ENCODE data around the gene STAB1.
A peak's percentile ranks its signal among the peaks of the same experiment; 100 is the strongest.

STAB1 gene

DNA sequence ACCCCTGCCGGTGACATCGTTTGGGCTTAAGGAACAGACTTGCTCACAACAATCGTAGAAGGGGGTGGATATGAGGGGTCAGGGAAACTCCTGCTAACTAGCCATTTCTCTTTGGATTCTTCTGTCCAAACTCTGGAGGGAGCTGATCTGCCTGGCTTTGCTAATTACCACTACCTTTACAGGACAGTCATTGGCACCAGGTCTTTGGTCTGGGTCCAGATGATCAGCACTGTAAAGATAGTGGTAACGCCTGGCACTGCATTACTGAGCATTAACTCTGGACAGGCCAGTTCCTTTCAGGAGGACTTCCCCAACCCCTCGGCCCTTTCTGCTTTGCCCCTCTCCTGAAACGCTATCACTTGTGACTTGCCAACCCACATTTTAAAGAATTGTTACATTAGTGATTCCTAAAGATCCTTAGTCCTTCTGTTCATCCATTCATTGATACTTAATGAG lies 42.1 kb downstream of the STAB1 start:
- TF ChIP-seq ZC3H10 (CRISPR knock-in tag; IDR thresholded peaks at IDR 0.05) (no peak), ZNF565 (CRISPR knock-in tag; conservative IDR thresholded peaks at IDR 0.05; ENCODE audit: low read depth) (no peak), SNAI2 (CRISPR knock-in tag; IDR thresholded peaks at IDR 0.05) (no peak), CSDC2 (CRISPR knock-in tag; IDR thresholded peaks at IDR 0.05) (no peak), ARNTL (CRISPR knock-in tag; IDR thresholded peaks at IDR 0.05; ENCODE audit: borderline replicate concordance, low read depth) (no peak)
- TF ChIP-seq, protein P1, sequence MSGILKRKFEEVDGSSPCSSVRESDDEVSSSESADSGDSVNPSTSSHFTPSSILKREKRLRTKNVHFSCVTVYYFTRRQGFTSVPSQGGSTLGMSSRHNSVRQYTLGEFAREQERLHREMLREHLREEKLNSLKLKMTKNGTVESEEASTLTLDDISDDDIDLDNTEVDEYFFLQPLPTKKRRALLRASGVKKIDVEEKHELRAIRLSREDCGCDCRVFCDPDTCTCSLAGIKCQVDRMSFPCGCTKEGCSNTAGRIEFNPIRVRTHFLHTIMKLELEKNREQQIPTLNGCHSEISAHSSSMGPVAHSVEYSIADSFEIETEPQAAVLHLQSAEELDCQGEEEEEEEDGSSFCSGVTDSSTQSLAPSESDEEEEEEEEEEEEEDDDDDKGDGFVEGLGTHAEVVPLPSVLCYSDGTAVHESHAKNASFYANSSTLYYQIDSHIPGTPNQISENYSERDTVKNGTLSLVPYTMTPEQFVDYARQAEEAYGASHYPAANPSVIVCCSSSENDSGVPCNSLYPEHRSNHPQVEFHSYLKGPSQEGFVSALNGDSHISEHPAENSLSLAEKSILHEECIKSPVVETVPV (CRISPR knock-in tag; IDR thresholded peaks at IDR 0.05), result no peak
- TF ChIP-seq, protein P2, sequence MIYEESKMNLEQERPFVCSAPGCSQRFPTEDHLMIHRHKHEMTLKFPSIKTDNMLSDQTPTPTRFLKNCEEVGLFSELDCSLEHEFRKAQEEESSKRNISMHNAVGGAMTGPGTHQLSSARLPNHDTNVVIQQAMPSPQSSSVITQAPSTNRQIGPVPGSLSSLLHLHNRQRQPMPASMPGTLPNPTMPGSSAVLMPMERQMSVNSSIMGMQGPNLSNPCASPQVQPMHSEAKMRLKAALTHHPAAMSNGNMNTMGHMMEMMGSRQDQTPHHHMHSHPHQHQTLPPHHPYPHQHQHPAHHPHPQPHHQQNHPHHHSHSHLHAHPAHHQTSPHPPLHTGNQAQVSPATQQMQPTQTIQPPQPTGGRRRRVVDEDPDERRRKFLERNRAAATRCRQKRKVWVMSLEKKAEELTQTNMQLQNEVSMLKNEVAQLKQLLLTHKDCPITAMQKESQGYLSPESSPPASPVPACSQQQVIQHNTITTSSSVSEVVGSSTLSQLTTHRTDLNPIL (CRISPR knock-in tag; IDR thresholded peaks at IDR 0.05; ENCODE audit: low read depth), result no peak
- ATAC-seq, result peak; percentile 1; the same call in 2 of the 3 replicates

- no peak for ATAC-seq
Measured at GRCh38 chr3:52537726-52538421, 42.7 kb downstream of the STAB1 start.

DNA sequence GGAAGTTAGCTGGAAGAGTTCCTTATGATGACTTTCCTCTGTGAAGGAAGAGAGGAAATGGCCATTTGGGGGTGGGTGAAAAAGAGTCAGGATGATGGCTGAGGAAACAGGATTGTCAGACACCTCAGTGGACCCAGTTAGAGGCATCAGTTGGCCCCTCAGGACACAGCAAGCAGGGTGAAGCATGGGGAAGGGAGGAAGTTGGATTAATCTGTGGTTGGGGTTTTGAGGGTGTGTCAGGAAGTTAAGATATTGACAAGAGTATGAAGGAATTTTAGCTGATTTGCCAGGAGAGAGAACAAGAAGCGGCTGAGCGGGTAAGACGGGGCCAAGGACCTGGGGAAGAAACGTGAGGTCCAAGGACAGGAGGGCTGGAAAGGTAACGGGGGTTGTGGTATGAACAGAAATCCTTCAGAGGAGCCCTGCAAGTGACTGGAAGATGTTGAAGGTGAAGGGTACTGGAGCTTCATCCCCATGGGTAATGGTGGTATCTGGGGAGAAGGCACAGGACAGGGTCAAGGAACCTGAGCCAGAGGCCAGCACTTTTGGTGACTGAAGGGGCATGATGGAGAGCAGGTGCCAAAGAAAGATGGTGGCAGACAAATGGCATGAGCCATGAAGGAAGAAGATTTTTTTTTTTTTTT lies 44.0 kb downstream of the STAB1 start:
- TF ChIP-seq BACH2 (CRISPR knock-in tag; IDR thresholded peaks at IDR 0.05; ENCODE audit: borderline replicate concordance) (no peak), ZFP3 (CRISPR knock-in tag; IDR thresholded peaks at IDR 0.05) (no peak)
- ATAC-seq, result no peak

More at GRCh38 chr3:52537726-52538421, 42.7 kb downstream of the STAB1 start:
- TF ChIP-seq TSHZ2 (CRISPR knock-in tag; IDR thresholded peaks at IDR 0.05) (no peak), ZC3H10 (CRISPR knock-in tag; IDR thresholded peaks at IDR 0.05) (no peak), ZNF565 (CRISPR knock-in tag; conservative IDR thresholded peaks at IDR 0.05; ENCODE audit: low read depth) (no peak), ARNTL (CRISPR knock-in tag; IDR thresholded peaks at IDR 0.05; ENCODE audit: borderline replicate concordance, low read depth) (no peak), ISL1 (CRISPR knock-in tag; IDR thresholded peaks at IDR 0.05) (no peak), TCF4 (CRISPR knock-in tag; IDR thresholded peaks at IDR 0.05; ENCODE audit: borderline replicate concordance) (no peak), GLIS3 (CRISPR knock-in tag; IDR thresholded peaks at IDR 0.05) (no peak), ESRRG (CRISPR knock-in tag; IDR thresholded peaks at IDR 0.05) (no peak), OSR1 (CRISPR knock-in tag; IDR thresholded peaks at IDR 0.05) (no peak), RARB (CRISPR knock-in tag; IDR thresholded peaks at IDR 0.05) (no peak), TOX (CRISPR knock-in tag; IDR thresholded peaks at IDR 0.05; ENCODE audit: borderline replicate concordance) (no peak), ZFP3 (CRISPR knock-in tag; IDR thresholded peaks at IDR 0.05) (no peak)
- TF ChIP-seq, protein P3, sequence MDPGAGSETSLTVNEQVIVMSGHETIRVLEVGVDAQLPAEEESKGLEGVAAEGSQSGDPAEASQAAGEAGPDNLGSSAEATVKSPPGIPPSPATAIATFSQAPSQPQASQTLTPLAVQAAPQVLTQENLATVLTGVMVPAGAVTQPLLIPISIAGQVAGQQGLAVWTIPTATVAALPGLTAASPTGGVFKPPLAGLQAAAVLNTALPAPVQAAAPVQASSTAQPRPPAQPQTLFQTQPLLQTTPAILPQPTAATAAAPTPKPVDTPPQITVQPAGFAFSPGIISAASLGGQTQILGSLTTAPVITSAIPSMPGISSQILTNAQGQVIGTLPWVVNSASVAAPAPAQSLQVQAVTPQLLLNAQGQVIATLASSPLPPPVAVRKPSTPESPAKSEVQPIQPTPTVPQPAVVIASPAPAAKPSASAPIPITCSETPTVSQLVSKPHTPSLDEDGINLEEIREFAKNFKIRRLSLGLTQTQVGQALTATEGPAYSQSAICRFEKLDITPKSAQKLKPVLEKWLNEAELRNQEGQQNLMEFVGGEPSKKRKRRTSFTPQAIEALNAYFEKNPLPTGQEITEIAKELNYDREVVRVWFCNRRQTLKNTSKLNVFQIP (CRISPR knock-in tag; IDR thresholded peaks at IDR 0.05; ENCODE audit: borderline replicate concordance, low read depth), result no peak

- ATAC-seq, result no peak
- TF ChIP-seq ZNF565 (CRISPR knock-in tag; conservative IDR thresholded peaks at IDR 0.05; ENCODE audit: low read depth) (no peak), ZC3H10 (CRISPR knock-in tag; IDR thresholded peaks at IDR 0.05) (no peak), ZFP30 (CRISPR knock-in tag; IDR thresholded peaks at IDR 0.05) (no peak), ZNF8 (CRISPR knock-in tag; IDR thresholded peaks at IDR 0.05) (no peak), ZFP3 (CRISPR knock-in tag; IDR thresholded peaks at IDR 0.05) (no peak), RARB (CRISPR knock-in tag; IDR thresholded peaks at IDR 0.05) (no peak), PPARA (CRISPR knock-in tag; IDR thresholded peaks at IDR 0.05; ENCODE audit: borderline replicate concordance) (no peak), GLIS3 (CRISPR knock-in tag; IDR thresholded peaks at IDR 0.05) (no peak), ARNTL (CRISPR knock-in tag; IDR thresholded peaks at IDR 0.05; ENCODE audit: borderline replicate concordance, low read depth) (no peak), ZNF70 (CRISPR knock-in tag; IDR thresholded peaks at IDR 0.05) (no peak), CSDC2 (CRISPR knock-in tag; IDR thresholded peaks at IDR 0.05) (no peak)
- TF ChIP-seq, protein P1 (CRISPR knock-in tag; IDR thresholded peaks at IDR 0.05), result no peak
- TF ChIP-seq, protein P2 (CRISPR knock-in tag; IDR thresholded peaks at IDR 0.05; ENCODE audit: low read depth), result no peak
Measured at GRCh38 chr3:52541050-52541449, 45.9 kb downstream of the STAB1 start.
